Suprapubic skin (tissue), 4 donors: ENCODE data around the gene ATP1A4.

Source experiments
- POLR2A ChIP-seq, 2 donors: fragments of 450-650 bp; IDR thresholded peaks; one replicate each; pipeline ENCODE4 v1.6.1; 2017; ENCODE audit warnings: antibody characterized with exemption in 2 of 2, mild to moderate bottlenecking in 2 of 2, moderate library complexity in 2 of 2
- POLR2AphosphoS5 ChIP-seq, 3 donors: sonication (generic); formaldehyde crosslinking; IDR thresholded peaks; one replicate each; pipeline ENCODE4 v1.6.1; 2017; ENCODE audit warnings: antibody characterized with exemption in 3 of 3
- TF ChIP-seq, protein P1 (sequence below), 2 donors: fragments of 200-600 bp in 1 of 2; fragments of 450-650 bp in 1 of 2; sonication (generic) in 1 of 2; IDR thresholded peaks; one replicate each; pipeline ENCODE4 v1.5.1; 2016 to 2019; ENCODE audit warnings: antibody characterized with exemption in 2 of 2, mild to moderate bottlenecking in 1 of 2, moderate library complexity in 1 of 2

- TF ChIP-seq, protein P1, sequence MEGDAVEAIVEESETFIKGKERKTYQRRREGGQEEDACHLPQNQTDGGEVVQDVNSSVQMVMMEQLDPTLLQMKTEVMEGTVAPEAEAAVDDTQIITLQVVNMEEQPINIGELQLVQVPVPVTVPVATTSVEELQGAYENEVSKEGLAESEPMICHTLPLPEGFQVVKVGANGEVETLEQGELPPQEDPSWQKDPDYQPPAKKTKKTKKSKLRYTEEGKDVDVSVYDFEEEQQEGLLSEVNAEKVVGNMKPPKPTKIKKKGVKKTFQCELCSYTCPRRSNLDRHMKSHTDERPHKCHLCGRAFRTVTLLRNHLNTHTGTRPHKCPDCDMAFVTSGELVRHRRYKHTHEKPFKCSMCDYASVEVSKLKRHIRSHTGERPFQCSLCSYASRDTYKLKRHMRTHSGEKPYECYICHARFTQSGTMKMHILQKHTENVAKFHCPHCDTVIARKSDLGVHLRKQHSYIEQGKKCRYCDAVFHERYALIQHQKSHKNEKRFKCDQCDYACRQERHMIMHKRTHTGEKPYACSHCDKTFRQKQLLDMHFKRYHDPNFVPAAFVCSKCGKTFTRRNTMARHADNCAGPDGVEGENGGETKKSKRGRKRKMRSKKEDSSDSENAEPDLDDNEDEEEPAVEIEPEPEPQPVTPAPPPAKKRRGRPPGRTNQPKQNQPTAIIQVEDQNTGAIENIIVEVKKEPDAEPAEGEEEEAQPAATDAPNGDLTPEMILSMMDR (IDR thresholded peaks at IDR 0.05): no peak
- no peak for TF ChIP-seq POLR2A (IDR thresholded peaks at IDR 0.05)
- TF ChIP-seq POLR2AphosphoS5 (IDR thresholded peaks at IDR 0.05): no peak
Measured at GRCh38 chr1:160158534-160158933, 7.1 kb downstream of the ATP1A4 start.
